Activated CD8-positive, alpha-beta memory T cell treated with anti-CD3 and anti-CD28 coated beads for 36 hours (primary cell): ENCODE results near the gene CPA1. TPM values are rescaled to one million over a fixed set of nuclear protein-coding genes. Genes with fewer than 3 reads are reported as not detected.

ENCODE experiments used
- CTCF ChIA-PET: fragments of 350-600 bp; sonication (Branson Sonifier 250); formaldehyde crosslinking; loops from one replicate; lab custom pipeline; 2021; ENCODE audit warnings: antibody characterized with exemption; lab: Charles Lee
- POLR2A ChIA-PET: fragments of 350-600 bp; sonication (Branson Sonifier 250); formaldehyde crosslinking; loops from one replicate; lab custom pipeline; 2021; ENCODE audit warnings: antibody characterized with exemption; lab: Charles Lee
- total RNA-seq, 2 experiments: library from RNA; stranded (reverse); gene quantifications; one replicate each; pipeline ENCODE4 v1.2.3, GENCODE V29; 2021

Gene CPA1
- total RNA-seq, 2 experiments from 2014 or later: not detected

DNA sequence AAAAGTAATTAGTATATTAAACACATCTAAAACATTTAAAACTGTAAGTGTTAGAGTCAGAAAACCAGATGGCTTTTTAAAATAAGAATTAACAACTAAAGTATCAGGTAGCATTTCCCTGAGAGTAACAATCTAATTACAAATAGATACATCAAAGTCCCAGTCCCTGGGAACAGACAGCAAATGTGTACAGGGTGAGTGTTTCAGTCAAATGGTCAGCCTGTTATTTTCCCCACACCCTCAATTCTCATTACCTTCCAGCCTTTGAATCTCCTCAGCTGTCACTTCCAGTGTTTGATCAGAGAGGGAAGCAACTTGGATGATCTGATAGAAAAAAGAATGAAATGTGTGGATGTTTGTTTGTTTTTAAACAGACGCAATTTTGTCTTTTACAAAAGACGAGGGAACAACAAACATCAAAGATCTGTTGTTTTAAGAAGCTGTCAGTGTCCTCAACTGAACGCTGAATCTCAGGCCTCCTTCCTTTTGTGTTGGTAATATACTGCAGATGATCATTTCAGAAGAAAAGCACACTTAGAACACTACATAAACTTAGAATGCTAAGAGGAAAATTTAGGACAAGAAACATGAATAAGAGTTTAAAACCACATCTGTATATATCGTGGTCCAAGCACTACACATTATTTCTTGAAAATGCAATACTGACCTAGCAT lies 30.7 kb downstream of the CPA1 start:
- CTCF ChIA-PET: no interaction called here
- POLR2A ChIA-PET: no interaction called here

DNA sequence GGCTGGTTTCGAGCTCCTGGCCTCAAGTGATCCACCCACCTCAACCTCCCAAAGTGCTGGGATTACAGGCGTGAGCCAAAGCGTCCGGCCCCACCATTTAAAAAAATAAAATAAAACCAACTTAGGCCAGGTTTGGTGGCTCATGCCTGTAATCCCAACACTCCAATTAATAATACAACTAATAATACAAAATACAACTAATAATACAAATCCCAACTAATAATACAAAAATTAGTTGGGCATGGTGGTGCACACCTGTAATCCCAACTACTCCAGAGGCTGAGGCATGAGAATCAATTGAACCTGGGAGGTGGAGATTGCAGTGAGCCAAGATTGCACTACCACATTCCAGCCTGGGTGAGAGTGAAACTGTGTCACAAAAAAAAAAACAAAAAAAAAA lies 32.9 kb downstream of the CPA1 start:
- ChIA-PET CTCF (interaction anchor here (1.1 kb wide), 1 partner anchor 11 kb away, joined by 4 read pairs; no protein-coding TSS in a partner anchor), POLR2A (no interaction called here)

DNA sequence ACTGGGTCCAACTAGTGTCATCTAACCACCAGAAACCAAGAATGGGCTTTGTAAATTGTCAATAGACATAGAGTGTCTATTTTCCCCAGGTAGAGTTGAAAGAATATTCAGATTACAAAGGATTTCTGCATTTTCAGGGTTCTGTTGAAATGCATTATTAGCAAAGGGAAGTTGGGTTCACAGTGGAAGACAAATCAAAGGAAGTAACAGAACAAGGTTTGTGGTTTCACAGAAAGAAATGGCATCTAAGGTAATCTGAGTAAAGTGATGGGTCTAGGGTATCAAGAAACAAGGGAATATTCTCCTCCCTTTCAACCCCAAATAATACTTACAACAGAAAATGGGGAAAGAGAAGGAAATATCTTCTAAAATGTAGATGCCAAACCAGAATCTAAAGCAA lies 34.7 kb downstream of the CPA1 start:
- POLR2A ChIA-PET: no interaction called here
- CTCF ChIA-PET: no interaction called here

DNA sequence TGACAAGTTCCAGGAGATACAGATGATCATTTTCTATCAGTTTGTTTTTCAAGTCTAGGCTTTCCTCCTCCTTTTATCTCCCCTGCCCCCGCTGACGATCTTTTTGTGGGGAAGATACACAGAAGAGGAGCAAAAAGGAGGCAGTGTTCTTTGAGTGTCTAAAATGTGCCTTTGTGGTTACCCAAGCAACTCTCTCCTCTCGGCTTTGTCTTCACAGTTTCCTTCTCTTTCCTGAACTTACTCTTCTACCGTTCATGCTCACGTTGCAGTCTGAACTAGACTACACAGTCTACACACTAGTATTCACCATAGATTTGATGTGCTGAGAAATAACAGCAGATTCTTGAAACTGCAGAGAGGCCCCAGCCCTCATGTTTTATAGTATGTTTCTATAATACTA lies 36.9 kb downstream of the CPA1 start:
- ChIA-PET POLR2A (no interaction called here), CTCF (interaction anchor here (2.1 kb wide), 1 partner anchor 58 kb away, joined by 4 read pairs; no protein-coding TSS in a partner anchor)

DNA sequence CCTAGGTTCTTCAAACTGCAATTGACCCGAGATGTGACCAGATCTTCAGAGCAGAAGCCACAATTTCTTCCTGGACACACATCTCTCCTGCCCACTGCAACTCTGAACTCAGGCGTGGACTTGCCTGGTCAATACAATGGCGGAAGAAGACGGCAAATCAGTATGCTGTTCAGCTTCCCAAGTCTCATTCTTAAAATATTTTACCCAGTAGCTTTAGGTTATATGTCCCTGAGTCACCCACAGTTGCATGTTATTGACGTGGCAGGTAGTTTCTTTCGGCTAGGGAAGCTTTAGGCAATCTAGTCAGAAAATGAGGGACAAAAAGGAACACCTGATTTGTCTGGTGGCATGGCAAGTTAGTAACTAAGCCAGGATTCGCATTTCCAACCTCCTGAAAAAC lies 38.0 kb downstream of the CPA1 start:
- POLR2A ChIA-PET: no interaction called here
- CTCF ChIA-PET: interaction anchor here (2.1 kb wide), 1 partner anchor 57 kb away, joined by 4 read pairs; no protein-coding TSS in a partner anchor

DNA sequence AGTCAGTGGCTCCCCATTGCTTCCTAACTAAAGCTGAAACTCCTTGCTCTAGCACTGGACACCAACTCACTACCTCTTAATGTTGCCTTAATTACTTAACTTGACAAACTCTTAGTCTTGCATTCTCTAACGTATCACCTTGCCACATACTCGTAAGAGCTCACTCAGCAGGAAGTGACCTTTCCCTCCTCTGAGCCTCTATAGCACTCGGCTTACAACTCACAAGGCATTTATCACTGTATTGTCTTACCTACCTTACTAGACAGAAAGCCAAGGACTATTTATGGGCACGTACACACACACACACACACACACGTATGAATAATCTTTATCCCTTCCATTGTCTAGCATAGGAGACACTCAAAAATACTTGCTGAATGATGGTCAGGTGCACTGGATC lies 39.4 kb downstream of the CPA1 start:
- CTCF ChIA-PET: no interaction called here

DNA sequence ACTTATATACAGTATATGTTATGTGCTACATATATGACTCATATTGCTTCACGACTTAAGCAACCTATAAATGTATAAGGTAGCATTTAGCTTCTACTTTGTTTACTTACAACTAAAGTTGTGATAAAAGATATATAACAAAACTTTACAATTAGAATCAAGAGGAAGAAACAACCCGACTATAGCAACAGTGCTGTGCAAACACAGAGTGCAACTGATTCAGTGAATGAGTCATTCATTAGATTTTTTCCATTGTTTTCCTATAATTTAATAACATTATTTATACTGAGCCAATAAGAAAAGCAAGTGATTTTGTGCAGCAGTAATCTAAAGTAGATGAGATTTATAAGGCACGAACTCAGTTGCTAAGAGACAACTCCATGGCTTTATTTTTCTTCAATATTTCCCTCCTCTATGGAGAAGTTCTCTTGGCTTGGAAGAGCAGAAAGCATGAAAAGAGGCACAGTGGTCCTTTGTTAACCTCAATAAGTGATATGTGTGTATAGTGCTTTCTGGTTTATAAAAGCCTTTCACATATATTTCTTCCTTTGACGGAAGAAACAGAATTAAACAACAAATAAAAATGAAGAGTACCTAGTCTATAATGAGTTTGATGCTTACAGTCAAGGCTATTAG lies 40.8 kb downstream of the CPA1 start:
- ChIA-PET POLR2A (no interaction called here), CTCF (no interaction called here)

More for the DNA sequence above, 39.4 kb downstream of the CPA1 start:
- POLR2A ChIA-PET: no interaction called here

DNA sequence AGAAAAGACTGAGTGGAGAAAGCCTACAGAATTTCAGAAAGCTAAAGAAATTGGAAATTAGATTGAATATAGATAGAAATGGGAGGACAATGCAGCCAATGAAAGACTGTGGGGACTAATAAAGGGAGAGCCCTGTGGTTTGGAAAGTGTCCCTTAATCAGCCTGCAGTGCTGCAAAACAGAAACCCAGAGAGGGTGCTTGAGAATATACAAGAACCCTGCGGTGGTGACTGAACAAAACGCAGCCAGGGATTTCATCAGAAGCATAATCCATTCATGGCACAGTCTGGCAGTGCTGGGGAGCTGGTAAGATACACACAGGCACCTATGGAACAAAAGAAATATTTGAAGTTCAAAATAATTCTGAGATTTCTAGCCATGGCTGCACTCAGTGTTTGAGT lies 41.4 kb downstream of the CPA1 start:
- CTCF ChIA-PET: no interaction called here
- POLR2A ChIA-PET: no interaction called here

DNA sequence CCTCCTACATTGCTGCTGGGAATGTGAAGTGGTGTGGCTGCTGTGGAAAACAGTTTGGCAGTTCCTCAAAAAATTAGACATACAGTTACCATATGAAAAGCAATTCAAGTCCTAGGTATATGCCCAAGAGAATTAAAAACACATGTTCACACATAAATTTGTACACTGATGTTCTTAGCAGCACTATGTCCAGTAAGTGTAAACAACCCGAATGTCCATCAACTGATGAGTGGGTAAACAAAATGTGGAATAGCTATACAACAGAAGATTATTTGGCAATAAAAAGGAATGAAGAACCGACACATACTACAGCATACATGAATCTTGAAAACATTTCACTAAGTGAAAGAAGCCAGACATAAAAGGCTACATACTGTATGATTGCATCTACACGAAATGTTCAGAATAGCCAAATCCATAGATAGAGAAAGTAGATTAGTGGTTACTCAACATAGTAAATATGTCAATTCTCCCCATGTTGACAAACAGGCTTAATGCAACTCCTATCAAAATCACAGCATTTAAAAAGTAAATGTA lies 43.3 kb downstream of the CPA1 start:
- POLR2A ChIA-PET: no interaction called here
- CTCF ChIA-PET: interaction anchor here (1.3 kb wide), 1 partner anchor 17 kb away, joined by 4 read pairs; the partner anchor contains the start of gene CEP41

DNA sequence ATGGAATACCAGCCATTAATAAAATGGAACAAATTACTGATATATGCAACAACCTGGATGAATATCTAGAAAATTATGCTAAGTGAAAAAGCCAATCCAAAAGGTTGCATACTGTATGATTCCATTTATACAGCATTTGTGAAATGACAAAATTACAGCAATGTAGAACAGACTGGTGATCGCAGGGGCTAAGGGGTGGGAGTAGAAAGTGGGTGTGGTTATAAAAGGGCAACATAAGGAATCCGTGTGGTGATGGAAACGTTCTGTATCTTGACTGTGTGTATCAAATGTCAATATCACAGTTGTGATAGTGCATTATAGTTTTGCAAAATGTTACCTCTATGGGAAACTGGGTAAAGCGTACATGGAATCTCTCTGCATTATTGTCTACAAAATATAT lies 45.5 kb downstream of the CPA1 start:
- ChIA-PET CTCF (no interaction called here), POLR2A (no interaction called here)

DNA sequence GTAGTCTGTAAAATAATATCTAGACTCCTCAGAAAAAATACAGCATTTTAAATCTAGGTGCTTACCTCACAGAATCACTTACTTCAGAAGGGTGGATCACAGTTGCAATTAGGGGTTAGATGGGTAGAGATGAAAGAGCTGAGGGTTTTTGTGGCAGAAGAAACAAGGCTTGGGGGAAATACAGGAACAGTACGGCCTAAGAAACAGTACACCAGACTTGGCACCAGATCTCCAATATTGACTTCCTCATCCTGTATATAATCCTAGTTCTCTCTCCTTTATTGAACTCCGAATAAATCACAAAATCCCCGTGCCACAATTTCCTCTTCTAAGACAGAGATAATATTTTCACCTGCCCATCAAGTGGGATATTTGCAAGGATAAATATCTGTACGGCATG lies 46.3 kb downstream of the CPA1 start:
- POLR2A ChIA-PET: no interaction called here

DNA sequence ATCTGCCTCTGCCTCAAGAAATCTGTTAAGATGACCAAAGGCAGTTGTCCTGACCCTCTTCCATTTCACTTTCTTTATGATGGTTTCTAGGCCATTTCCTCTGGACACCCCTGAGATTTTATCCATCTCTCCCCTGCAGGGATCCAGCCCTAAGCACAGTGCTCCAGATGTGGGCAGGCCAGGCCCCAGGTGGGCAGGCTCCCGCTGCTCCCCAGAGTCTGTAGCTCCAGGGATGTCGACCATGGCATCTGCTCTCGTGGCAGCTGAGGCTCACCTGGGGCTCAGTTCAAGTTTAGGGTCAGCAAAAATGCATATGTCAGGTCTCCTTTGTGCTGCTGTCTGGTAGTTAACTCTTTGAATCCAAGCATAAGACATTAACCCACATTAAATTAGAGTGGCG lies 48.7 kb downstream of the CPA1 start:
- ChIA-PET POLR2A (no interaction called here), CTCF (no interaction called here)

More for the DNA sequence above, 46.3 kb downstream of the CPA1 start:
- CTCF ChIA-PET: no interaction called here

DNA sequence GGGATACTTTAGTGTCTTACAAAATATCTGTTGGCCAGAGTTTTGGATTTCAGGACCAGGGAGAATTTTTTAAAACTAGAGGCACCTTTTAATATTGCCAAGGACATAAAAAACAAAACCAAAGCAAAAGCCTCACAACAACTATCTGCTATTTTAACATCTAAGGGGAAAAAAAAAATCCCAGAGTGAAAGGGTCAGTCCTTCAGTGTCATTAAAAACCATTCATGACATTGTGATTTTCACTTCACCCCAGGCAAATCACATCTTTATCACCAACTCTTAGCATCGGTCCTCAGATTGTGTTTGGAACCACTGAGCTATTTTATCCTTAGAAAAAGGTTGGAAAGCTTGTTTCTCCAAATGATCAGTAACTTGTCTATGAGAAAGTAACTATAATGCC lies 49.8 kb downstream of the CPA1 start:
- POLR2A ChIA-PET: no interaction called here
- CTCF ChIA-PET: no interaction called here

DNA sequence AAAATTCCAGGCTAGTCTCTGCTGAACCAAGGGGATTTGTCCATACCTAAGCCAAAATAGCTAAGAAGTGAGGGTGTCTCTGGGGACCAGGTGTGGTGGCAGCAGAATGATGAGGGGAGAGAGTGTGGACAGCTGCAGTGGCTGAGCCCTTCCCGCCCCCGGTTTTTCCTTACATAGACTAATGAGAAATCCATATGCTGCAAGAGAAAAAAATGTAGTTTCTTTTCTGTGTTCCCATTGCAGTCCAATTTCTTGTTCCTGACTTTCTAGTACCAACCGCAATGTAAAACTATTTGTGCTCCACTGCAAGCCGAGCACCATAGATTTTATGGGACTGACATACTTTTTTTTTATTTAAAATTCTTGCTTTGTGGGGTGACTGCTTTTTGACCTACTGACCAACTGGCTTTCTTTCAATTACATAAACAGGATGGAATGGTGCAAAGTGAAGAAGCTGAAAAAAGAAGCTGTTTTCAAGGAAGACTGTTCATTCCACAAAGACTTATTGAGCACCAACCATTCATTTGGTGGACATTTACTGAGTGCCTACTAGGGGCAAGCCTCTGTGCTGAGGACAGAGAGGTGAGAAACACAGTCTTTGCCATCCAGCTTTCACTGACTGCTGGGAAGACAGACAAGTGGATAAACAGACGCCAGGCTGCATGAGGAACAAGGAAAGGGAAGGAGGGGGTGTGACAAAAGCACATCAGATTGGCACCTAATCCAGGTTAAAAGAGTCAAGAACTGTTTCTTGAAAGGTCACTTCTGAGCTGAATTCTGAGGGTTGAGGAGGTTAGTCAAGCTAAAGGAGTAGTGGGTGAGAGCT lies 50.8 kb downstream of the CPA1 start:
- ChIA-PET CTCF (no interaction called here), POLR2A (no interaction called here)

DNA sequence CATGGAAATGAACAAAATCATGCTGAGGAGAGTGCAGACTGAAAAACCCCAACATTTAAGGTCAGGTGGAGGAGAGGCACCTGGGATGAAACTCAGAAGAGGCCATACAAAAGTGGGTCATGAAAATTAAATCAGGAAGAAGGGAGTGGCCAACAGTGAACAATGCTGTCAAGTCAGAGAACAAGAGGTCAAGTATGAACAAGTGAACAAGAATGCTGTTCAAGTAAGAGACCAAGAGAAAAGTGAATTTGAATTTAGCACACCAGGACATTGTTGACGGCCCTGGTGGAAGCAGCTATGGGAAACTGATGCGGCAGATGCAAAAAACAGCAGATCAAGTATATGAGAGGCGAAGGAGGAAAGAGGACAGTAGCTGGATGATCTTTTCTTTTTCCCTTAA lies 52.6 kb downstream of the CPA1 start:
- ChIA-PET POLR2A (interaction anchor here (0.6 kb wide), 1 partner anchor 22 kb away, joined by 3 read pairs; no protein-coding TSS in a partner anchor), CTCF (no interaction called here)

DNA sequence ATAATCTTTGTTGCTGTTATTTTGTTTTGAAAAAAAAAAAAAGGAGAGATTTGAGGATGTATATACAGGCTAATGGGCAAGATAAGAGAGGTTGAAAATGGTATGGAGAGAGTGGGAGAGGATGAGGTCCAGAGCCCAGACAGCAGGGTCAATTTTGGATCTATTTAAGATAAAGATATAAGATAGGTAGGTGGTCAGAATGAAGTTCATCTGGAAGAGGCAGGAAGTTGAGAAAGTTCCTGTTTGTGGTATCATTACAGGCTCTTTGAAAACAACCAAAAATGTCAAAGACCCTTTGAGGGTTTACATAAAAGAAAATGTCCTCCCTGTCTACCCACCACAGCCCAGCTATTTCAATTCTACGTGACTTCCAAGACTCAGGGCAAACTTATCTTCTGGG lies 53.0 kb downstream of the CPA1 start:
- POLR2A ChIA-PET: no interaction called here
- CTCF ChIA-PET: no interaction called here

DNA sequence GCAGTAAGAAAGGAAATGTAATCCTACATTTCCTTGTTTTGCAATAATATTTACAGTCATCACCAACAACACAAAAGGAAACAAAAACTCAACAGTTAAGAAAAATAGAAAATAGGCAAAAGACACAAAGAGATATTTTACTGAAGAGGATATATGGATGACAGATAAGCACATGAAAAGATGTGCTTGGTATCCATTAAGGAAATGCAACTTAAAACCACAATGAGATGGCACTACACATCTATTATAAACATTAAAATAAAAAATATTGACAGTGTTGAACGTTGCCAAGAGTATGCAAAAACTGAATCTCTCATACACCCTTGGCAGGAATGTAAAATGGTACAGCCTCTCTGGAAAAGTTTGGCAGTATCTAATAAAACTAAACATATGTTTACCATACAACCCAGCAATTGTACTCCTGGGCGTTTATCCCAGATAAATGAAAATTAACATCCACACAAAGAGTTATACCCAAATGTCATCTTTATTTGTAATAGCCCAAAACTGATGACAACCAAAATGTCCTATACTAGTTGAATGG lies 55.1 kb downstream of the CPA1 start:
- CTCF ChIA-PET: no interaction called here
- POLR2A ChIA-PET: no interaction called here

DNA sequence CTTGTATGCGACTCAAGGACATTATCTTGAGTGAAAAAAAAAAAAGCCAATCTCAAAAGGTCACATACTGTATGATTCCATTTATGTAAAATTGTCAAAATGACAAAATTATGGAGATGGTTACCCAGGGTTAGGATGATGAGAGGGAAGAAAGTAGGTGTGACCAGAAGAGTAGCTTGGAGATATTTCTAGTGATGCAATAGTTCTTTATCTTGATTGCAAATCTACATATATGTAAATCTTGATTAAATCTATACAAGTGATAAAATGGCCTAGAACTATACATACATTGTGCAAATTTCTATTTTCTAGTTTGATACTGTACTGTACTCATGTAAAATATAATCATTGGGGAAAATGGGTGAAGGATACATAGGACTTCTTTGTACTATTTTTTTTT lies 56.0 kb downstream of the CPA1 start:
- POLR2A ChIA-PET: no interaction called here
- CTCF ChIA-PET: interaction anchor here (0.7 kb wide), 1 partner anchor 190 kb away, joined by 3 read pairs; no protein-coding TSS in a partner anchor
